ENCODE measurements around the gene LNX1.

DNA sequence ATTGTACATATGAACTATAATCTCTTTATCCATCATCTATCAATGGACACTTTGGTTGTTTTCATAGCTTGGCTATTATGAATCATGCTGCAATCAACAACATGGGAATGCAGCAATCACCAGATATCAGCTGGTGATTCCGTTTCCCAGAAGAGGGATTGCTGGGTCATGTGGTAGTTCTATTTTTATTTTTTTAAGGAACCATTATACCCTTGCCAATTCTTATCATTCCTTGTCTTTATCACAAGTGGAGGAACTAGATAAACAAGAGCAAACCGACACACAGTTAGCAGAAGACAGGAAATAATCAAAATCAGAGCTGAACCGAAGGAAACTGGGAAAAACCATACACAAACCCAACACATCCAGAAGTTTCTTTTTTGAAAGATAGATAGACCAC is 14.5 kb upstream of the LNX1 start:
- TF ChIP-seq EZH2phosphoT487 (IDR thresholded peaks at IDR 0.05) (no peak), EZH2 (IDR thresholded peaks at IDR 0.05) (no peak)
- TF ChIP-seq, protein P1, sequence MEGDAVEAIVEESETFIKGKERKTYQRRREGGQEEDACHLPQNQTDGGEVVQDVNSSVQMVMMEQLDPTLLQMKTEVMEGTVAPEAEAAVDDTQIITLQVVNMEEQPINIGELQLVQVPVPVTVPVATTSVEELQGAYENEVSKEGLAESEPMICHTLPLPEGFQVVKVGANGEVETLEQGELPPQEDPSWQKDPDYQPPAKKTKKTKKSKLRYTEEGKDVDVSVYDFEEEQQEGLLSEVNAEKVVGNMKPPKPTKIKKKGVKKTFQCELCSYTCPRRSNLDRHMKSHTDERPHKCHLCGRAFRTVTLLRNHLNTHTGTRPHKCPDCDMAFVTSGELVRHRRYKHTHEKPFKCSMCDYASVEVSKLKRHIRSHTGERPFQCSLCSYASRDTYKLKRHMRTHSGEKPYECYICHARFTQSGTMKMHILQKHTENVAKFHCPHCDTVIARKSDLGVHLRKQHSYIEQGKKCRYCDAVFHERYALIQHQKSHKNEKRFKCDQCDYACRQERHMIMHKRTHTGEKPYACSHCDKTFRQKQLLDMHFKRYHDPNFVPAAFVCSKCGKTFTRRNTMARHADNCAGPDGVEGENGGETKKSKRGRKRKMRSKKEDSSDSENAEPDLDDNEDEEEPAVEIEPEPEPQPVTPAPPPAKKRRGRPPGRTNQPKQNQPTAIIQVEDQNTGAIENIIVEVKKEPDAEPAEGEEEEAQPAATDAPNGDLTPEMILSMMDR (IDR thresholded peaks at IDR 0.05): no peak

Data from neural progenitor cell (in vitro differentiated cells).